Upper lobe of left lung (tissue), 4 donors: ENCODE measurements around the gene COL6A2.

Experiments
- EP300 ChIP-seq, 4 donors: sonication (generic); formaldehyde crosslinking; IDR thresholded peaks; one replicate each; pipeline ENCODE4 v1.5.1; 2017; ENCODE audit warnings: antibody characterized with exemption in 4 of 4, control low read depth in 2 of 4
- POLR2A ChIP-seq, 4 donors: fragments of 450-650 bp; IDR thresholded peaks; one replicate each; pipeline ENCODE4 v1.5.1; 2016 to 2017; ENCODE audit warnings: antibody characterized with exemption in 4 of 4, mild to moderate bottlenecking in 2 of 4
- POLR2AphosphoS5 ChIP-seq, 2 donors: sonication (generic); formaldehyde crosslinking; IDR thresholded peaks; one replicate each; pipeline ENCODE4 v1.5.1; 2017; ENCODE audit warnings: antibody characterized with exemption in 2 of 2
- TF ChIP-seq, protein P1 (sequence below), 6 experiments: fragments of 450-650 bp in 4 of 6; fragments of 200-600 bp in 2 of 6; sonication (generic) in 2 of 6; IDR thresholded peaks; one replicate each; pipeline ENCODE4 v1.5.1; 2016 to 2019; ENCODE audit warnings: antibody characterized with exemption in 6 of 6

DNA sequence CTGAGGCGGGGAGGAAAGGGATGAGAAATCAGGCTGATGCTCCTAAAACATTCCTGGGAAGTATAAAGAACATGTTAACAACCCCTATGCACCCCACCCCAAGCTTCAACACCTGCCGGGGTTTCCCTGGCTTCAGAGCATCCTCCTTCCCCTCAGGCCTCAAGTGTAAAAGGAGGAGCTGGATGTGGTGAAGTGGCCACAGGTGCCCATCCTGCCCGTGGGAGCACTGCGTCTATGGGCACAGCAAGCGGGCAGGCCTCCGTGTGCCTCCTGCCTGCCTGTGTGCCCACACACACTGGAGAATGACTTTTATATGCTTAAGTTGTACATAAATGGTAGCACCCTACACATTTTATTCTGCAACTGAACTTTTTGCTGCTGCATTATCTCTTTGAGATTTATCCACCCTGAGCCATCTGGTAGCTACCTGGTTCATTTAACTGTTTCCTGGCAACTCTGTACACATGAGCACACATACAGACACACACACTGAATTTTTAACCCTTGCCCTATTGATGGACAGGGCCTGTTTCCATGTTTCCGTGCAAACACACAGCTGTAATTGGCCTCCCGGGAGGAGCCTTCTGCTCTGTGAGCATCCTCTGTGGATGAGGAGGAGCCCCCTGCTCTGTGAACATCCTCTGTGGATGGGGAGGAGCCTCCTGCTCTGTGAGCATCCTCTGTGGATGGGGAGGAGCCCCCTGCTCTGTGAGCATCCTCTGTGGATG is 70.9 kb downstream of the COL6A2 start:
- TF ChIP-seq POLR2AphosphoS5 (IDR thresholded peaks at IDR 0.05) (no peak), POLR2A (IDR thresholded peaks at IDR 0.05) (no peak), EP300 (IDR thresholded peaks at IDR 0.05) (no peak)
- TF ChIP-seq, protein P1, sequence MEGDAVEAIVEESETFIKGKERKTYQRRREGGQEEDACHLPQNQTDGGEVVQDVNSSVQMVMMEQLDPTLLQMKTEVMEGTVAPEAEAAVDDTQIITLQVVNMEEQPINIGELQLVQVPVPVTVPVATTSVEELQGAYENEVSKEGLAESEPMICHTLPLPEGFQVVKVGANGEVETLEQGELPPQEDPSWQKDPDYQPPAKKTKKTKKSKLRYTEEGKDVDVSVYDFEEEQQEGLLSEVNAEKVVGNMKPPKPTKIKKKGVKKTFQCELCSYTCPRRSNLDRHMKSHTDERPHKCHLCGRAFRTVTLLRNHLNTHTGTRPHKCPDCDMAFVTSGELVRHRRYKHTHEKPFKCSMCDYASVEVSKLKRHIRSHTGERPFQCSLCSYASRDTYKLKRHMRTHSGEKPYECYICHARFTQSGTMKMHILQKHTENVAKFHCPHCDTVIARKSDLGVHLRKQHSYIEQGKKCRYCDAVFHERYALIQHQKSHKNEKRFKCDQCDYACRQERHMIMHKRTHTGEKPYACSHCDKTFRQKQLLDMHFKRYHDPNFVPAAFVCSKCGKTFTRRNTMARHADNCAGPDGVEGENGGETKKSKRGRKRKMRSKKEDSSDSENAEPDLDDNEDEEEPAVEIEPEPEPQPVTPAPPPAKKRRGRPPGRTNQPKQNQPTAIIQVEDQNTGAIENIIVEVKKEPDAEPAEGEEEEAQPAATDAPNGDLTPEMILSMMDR (IDR thresholded peaks at IDR 0.05): no peak
